PFSK-1 (cell line): ENCODE results near the gene LAMTOR3.

ENCODE experiments used
- POLR2AphosphoS5 ChIP-seq: IDR thresholded peaks from 2 replicates; pipeline ENCODE4 v1.6.1; 2012; ENCODE audit warnings: low read depth, mild to moderate bottlenecking, control low read depth, low read length, moderate library complexity
- REST ChIP-seq, 2 experiments: IDR thresholded peaks; 2 replicates each; pipeline versions ENCODE4 v1.6.1 to v1.8.0; 2011 to 2012; ENCODE audit warnings: low read depth in 2 of 2, low read length in 2 of 2, control low read depth in 1 of 2, inconsistent platforms in 1 of 2, mild to moderate bottlenecking in 1 of 2, moderate library complexity in 1 of 2; ENCODE audit not compliant: insufficient read depth in 1 of 2

DNA sequence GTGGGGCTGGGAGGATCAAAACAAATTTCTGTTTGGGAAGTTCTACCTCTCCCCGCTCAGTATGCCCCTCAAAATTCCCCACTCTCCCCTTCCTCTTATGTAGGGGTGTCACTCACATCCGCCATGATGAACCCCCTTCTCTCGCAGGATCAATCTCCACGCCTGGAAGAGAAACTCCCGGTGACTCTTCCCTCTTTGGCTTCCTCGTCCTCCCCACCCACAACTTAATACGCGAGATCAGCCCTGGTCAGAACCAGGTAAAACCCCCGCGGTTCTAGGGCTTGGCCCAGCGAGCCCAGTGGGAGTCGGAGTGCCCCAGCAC lies 427 bp downstream of the LAMTOR3 start:
- TF ChIP-seq POLR2AphosphoS5 (no peak), REST (IDR thresholded peaks at IDR 0.05; ENCODE audit: insufficient read depth in 1 of 2, low read depth in 2 of 2, low read length in 2 of 2) (no peak)
